D341Med (cell line): ENCODE results near the gene AAR2.

ENCODE experiments used
- DNase-seq: peaks from one replicate; pipeline ENCODE4 v3.0.0; 2012; ENCODE audit warnings: low spot score

AAR2 gene

GRCh38 chr20:36235892-36236785 is at the start of gene AAR2:
AAR2 (plus strand) TSS chr20:36236478; CDS start chr20:36239869, 3,391 bp downstream.
- DNase-seq = peak; percentile 91

- no peak for DNase-seq
Measured at GRCh38 chr20:36193977-36194712, 42.1 kb upstream of the AAR2 start.

- DNase-seq = no peak
Measured at GRCh38 chr20:36196676-36197075, 39.6 kb upstream of the AAR2 start.

- no peak for DNase-seq
Measured at GRCh38 chr20:36197271-36197670, 39.0 kb upstream of the AAR2 start.

- DNase-seq = peak; percentile 86
Measured at GRCh38 chr20:36199345-36200257, 36.7 kb upstream of the AAR2 start.

GRCh38 chr20:36200451-36200850 is 35.8 kb upstream of the AAR2 start:
- DNase-seq = no peak

GRCh38 chr20:36201198-36201597 is 35.1 kb upstream of the AAR2 start:
- no peak for DNase-seq

GRCh38 chr20:36202891-36203338 is 33.4 kb upstream of the AAR2 start:
- peak; percentile 92 for DNase-seq

- no peak for DNase-seq
Measured at GRCh38 chr20:36203861-36204260, 32.4 kb upstream of the AAR2 start.

GRCh38 chr20:36205026-36205425 is 31.3 kb upstream of the AAR2 start:
- DNase-seq = no peak

- DNase-seq = no peak
Measured at GRCh38 chr20:36206068-36206467, 30.2 kb upstream of the AAR2 start.

GRCh38 chr20:36206641-36207040 is 29.6 kb upstream of the AAR2 start:
- DNase-seq = no peak

- DNase-seq = no peak
Measured at GRCh38 chr20:36207602-36208001, 28.7 kb upstream of the AAR2 start.

GRCh38 chr20:36208257-36208656 is 28.0 kb upstream of the AAR2 start:
- DNase-seq = no peak

GRCh38 chr20:36210436-36211021 is 25.7 kb upstream of the AAR2 start:
- DNase-seq = no peak

- DNase-seq = no peak
Measured at GRCh38 chr20:36213362-36213761, 22.9 kb upstream of the AAR2 start.

- DNase-seq = peak; percentile 64
Measured at GRCh38 chr20:36214684-36215256, 21.5 kb upstream of the AAR2 start.

- DNase-seq = no peak
Measured at GRCh38 chr20:36215778-36216177, 20.5 kb upstream of the AAR2 start.

GRCh38 chr20:36216314-36217025 is 19.8 kb upstream of the AAR2 start:
- DNase-seq = no peak

GRCh38 chr20:36217226-36217625 is 19.1 kb upstream of the AAR2 start:
- DNase-seq = no peak
